IMR-90 (cell line): ENCODE measurements around the gene TBCA. TPM values are rescaled to one million over a fixed set of nuclear protein-coding genes. Genes with fewer than 3 reads are reported as not detected.

Experiments
- ATAC-seq: fragments of 200-7000 bp; cut with Tn5 transposase; 2 replicates; pipeline ENCODE4 v1.9.1; 2020; ENCODE audit warnings: low read depth, mild to moderate bottlenecking, moderate library complexity
- BruUV-seq: library from RNA; stranded (reverse); fragments of 400-500 nt; replicated peaks from 2 replicates; lab custom pipeline; 2021; lab: Mats Ljungman, UMichigan
- CTCF ChIA-PET: fragments of 300-600 bp; formaldehyde crosslinking; extraction: SDS; loops from one replicate; lab custom pipeline; 2021; ENCODE audit warnings: antibody characterized with exemption; lab: Yijun Ruan, JAX
- POLR2A ChIA-PET: fragments of 300-600 bp; sonication (Branson Sonifier 250); formaldehyde crosslinking; loops from one replicate; lab custom pipeline; 2022; ENCODE audit warnings: antibody characterized with exemption; ENCODE audit not compliant: unreplicated experiment; lab: Charles Lee
- DNase-seq: peaks from one replicate; pipeline ENCODE4 v3.0.0; 2013
- H2AFZ ChIP-seq: replicated peaks from 2 replicates; pipeline ENCODE3; 2013; ENCODE audit warnings: low read length, mild to moderate bottlenecking; ENCODE audit not compliant: poor library complexity
- H2AK5ac ChIP-seq: 2 replicates; pipeline ENCODE4 v1.6.1; 2013; ENCODE audit warnings: low read depth, low read length, inconsistent platforms
- H2AK9ac ChIP-seq: replicated peaks from 2 replicates; pipeline ENCODE3; 2013; ENCODE audit warnings: mild to moderate bottlenecking, low read depth, low read length, moderate library complexity; ENCODE audit not compliant: poor library complexity
- H2BK120ac ChIP-seq: 2 replicates; pipeline ENCODE4 v1.6.1; 2013; ENCODE audit warnings: low read depth, low read length, inconsistent platforms
- H2BK15ac ChIP-seq: 3 replicates; pipeline ENCODE4 v1.6.1; 2013; ENCODE audit warnings: low read depth, low read length, inconsistent platforms
- H2BK20ac ChIP-seq: 2 replicates; pipeline ENCODE4 v1.6.1; 2013; ENCODE audit warnings: low read depth, mild to moderate bottlenecking, inconsistent platforms, low read length, moderate library complexity
- H2BK5ac ChIP-seq: 2 replicates; pipeline ENCODE4 v1.6.1; 2013; ENCODE audit warnings: mild to moderate bottlenecking, low read depth, low read length, inconsistent platforms; ENCODE audit not compliant: poor library complexity, severe bottlenecking
- H3K14ac ChIP-seq: replicated peaks from 2 replicates; pipeline ENCODE4 v1.6.1; 2013; ENCODE audit warnings: low read depth, low read length, inconsistent platforms
- H3K18ac ChIP-seq: 2 replicates; pipeline ENCODE4 v1.6.1; 2013; ENCODE audit warnings: low read depth, low read length, control low read depth
- H3K23ac ChIP-seq: 2 replicates; pipeline ENCODE4 v1.6.1; 2013; ENCODE audit warnings: low read depth, low read length, inconsistent platforms
- H3K27ac ChIP-seq: 2 replicates; pipeline ENCODE4 v1.5.1; 2013; ENCODE audit warnings: mild to moderate bottlenecking, control low read depth, low read length; ENCODE audit not compliant: insufficient read depth
- H3K27me3 ChIP-seq: 2 replicates; pipeline ENCODE4 v1.6.1; 2013; ENCODE audit warnings: low read length; ENCODE audit not compliant: control insufficient read depth, insufficient read depth
- H3K36me3 ChIP-seq: 2 replicates; pipeline ENCODE4 v1.6.1; 2013; ENCODE audit warnings: low read length, mixed read lengths; ENCODE audit not compliant: control insufficient read depth, insufficient read depth
- H3K4ac ChIP-seq: 2 replicates; pipeline ENCODE4 v1.6.1; 2013; ENCODE audit warnings: low read depth, low read length, inconsistent platforms
- H3K4me1 ChIP-seq: 2 replicates; pipeline ENCODE4 v1.6.1; 2013; ENCODE audit warnings: low read length, mixed read lengths; ENCODE audit not compliant: control insufficient read depth, insufficient read depth
- H3K4me2 ChIP-seq: 2 replicates; pipeline ENCODE4 v1.6.1; 2013; ENCODE audit warnings: low read depth, mild to moderate bottlenecking, control low read depth, low read length, moderate library complexity
- H3K4me3 ChIP-seq: 2 replicates; pipeline ENCODE4 v1.5.1; 2013; ENCODE audit warnings: low read depth, mild to moderate bottlenecking, control low read depth, low read length, moderate library complexity; ENCODE audit not compliant: insufficient read depth
- H3K56ac ChIP-seq: 2 replicates; pipeline ENCODE4 v1.6.1; 2013; ENCODE audit warnings: low read length, inconsistent platforms; ENCODE audit not compliant: insufficient read depth; ENCODE audit errors: extremely low read depth
- H3K79me1 ChIP-seq, 2 experiments: 2 replicates each; pipeline ENCODE4 v1.6.1; 2013; ENCODE audit warnings: low read length in 2 of 2, inconsistent platforms in 1 of 2, low read depth in 1 of 2
- H3K9ac ChIP-seq: 2 replicates; pipeline ENCODE4 v1.6.1; 2013; ENCODE audit warnings: low read depth, low read length, control low read depth
- H3K9me1 ChIP-seq: 2 replicates; pipeline ENCODE4 v1.6.1; 2013; ENCODE audit warnings: low read length, inconsistent platforms; ENCODE audit not compliant: insufficient read depth
- H3K9me3 ChIP-seq: 2 replicates; pipeline ENCODE4 v1.6.1; 2013; ENCODE audit warnings: low read length; ENCODE audit not compliant: control insufficient read depth, insufficient read depth
- H4K20me1 ChIP-seq: 2 replicates; pipeline ENCODE4 v1.6.1; 2013; ENCODE audit warnings: low read length, inconsistent platforms; ENCODE audit not compliant: insufficient read depth
- H4K5ac ChIP-seq: 2 replicates; pipeline ENCODE4 v1.6.1; 2013; ENCODE audit warnings: mild to moderate bottlenecking, low read depth, low read length, control low read depth
- H4K8ac ChIP-seq, 2 experiments: 2 replicates each; pipeline ENCODE4 v1.6.1; 2013; ENCODE audit warnings: low read depth in 2 of 2, low read length in 2 of 2, control low read depth in 1 of 2, inconsistent platforms in 1 of 2
- H4K91ac ChIP-seq: 2 replicates; pipeline ENCODE4 v1.6.1; 2013; ENCODE audit warnings: low read depth, low read length, inconsistent platforms; ENCODE audit not compliant: insufficient read depth
- BHLHE40 ChIP-seq: fragments of 150-350 bp; IDR thresholded peaks from 2 replicates; pipeline ENCODE4 v1.6.1; 2016; ENCODE audit warnings: mild to moderate bottlenecking, low read depth, low read length
- CEBPB ChIP-seq: IDR thresholded peaks from 2 replicates; pipeline ENCODE4 v1.6.1; 2012; ENCODE audit warnings: low read depth, low read length, improper control_type of control experiment
- CHD1 ChIP-seq: IDR thresholded peaks from 2 replicates; pipeline ENCODE4 v1.6.1; 2012; ENCODE audit warnings: low read depth, low read length, improper control_type of control experiment
- CTCF ChIP-seq: conservative IDR thresholded peaks from 2 replicates; pipeline ENCODE4 v1.5.1; 2012; ENCODE audit warnings: mild to moderate bottlenecking, low read depth, low read length, improper control_type of control experiment
- MAFK ChIP-seq: IDR thresholded peaks from 2 replicates; pipeline ENCODE4 v1.6.1; 2012; ENCODE audit warnings: low read depth, low read length, improper control_type of control experiment
- MAZ ChIP-seq: IDR thresholded peaks from 2 replicates; pipeline ENCODE4 v1.6.1; 2012; ENCODE audit warnings: low read depth, mild to moderate bottlenecking, low read length, improper control_type of control experiment, moderate library complexity, borderline replicate concordance
- MXI1 ChIP-seq: IDR thresholded peaks from 2 replicates; pipeline ENCODE4 v1.6.1; 2012; ENCODE audit warnings: low read depth, mild to moderate bottlenecking, low read length, moderate library complexity, borderline replicate concordance
- POLR2A ChIP-seq: IDR thresholded peaks from 2 replicates; pipeline ENCODE4 v1.6.1; 2012; ENCODE audit warnings: mild to moderate bottlenecking, low read depth, low read length
- RAD21 ChIP-seq: IDR thresholded peaks from 2 replicates; pipeline ENCODE4 v1.6.1; 2012; ENCODE audit warnings: low read length, improper control_type of control experiment
- RFX5 ChIP-seq: IDR thresholded peaks from 2 replicates; pipeline ENCODE4 v1.8.0; 2012; ENCODE audit warnings: low read depth, mild to moderate bottlenecking, low read length, moderate library complexity
- SMC3 ChIP-seq: fragments of 150-350 bp; IDR thresholded peaks from 2 replicates; pipeline ENCODE4 v1.6.1; 2016; ENCODE audit warnings: low read depth, mild to moderate bottlenecking, antibody characterized with exemption, low read length, moderate library complexity
- WGBS, 2 experiments: methylation state at CpG; one replicate each; pipeline versions ENCODE4 v1.1.5 to v1.1.7; 2013; ENCODE audit warnings: missing lambda C conversion rate in 2 of 2; ENCODE audit not compliant: insufficient read length in 1 of 2; ENCODE audit errors: extremely low coverage in 2 of 2; 5-methylcytosine and 5-hydroxymethylcytosine counted together
- dilution Hi-C: fragments of 300-500 bp; cut with HindIII; formaldehyde crosslinking; loops from one replicate; pipeline ENCODE4 v1.14.3; 2018; ENCODE audit warnings: low sequenced_read_pairs; ENCODE audit not compliant: unreplicated experiment
- in situ Hi-C: fragments of 300-500 bp; cut with MboI; formaldehyde crosslinking; loops from 3 replicates; pipeline ENCODE4 v1.14.3; 2019; ENCODE audit warnings: low sequenced_read_pairs, inconsistent platforms, mixed read lengths
- intact Hi-C: fragments of 100-400 bp; cut with micrococcal nuclease; formaldehyde crosslinking; loops from 2 replicates; pipeline ENCODE4 v1.10.0; 2022
- polyA plus RNA-seq, 3 experiments: library from polyadenylated mRNA; depleted of rRNA; stranded (reverse); fragments of >200 nt; gene quantifications; 2 replicates each; pipeline ENCODE4 v1.2.3, GENCODE V29; 2012; ENCODE audit warnings: low replicate concordance in 1 of 3
- total RNA-seq: library from RNA; depleted of rRNA; stranded (reverse); fragments of >200 nt; gene quantifications from 2 replicates; pipeline ENCODE4 v1.2.3, GENCODE V29; 2012
- TF ChIP-seq, protein P1 (sequence below): fragments of 150-350 bp; IDR thresholded peaks from 2 replicates; pipeline ENCODE4 v1.6.1; 2017; ENCODE audit warnings: mild to moderate bottlenecking, antibody characterized with exemption, low read length, low read depth
- TF ChIP-seq, protein P2 (sequence below): fragments of 150-350 bp; IDR thresholded peaks from 2 replicates; pipeline ENCODE4 v1.6.1; 2016; ENCODE audit warnings: low read depth, mild to moderate bottlenecking, low read length, moderate library complexity, borderline replicate concordance

TBCA gene
- total and polyA plus RNA-seq, 2 of the 4 experiments (the other 2 are of a cell fraction), result 6.1 to 137 TPM

DNA sequence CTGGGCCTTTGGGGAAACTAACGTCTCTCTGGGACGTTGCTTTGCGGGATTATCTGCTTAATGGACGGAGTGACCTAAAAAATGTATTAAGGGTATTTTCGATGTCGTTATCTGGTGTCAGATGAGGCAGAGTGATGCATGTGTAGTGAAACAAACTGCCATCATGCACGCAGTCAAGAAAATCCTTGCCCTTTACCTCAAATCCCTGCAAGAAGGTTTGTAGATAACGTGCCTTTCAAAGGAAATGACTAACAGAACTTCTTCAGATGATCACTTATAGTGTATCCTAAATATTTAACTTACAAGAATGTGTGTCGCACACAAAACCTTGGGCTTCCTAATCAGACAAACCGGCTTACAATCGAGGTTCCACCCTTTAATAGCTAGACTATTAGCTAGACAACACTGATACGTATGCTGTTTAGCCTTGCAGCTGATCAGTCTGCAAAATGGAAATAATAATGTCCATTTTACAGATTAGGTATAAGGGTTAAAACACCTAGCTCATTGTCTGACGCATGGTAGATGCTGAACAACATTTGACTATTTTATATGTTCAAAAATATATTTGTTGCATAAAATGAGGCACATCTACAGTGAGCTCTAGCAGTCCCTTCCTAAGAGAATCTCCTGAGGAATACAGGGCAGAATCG lies 541 bp upstream of the TBCA start:
- Histone ChIP-seq H4K5ac (peak overlapping the region; percentile 45; the same call in 1 of the 2 replicates), H3K14ac (peak overlapping the region; percentile 92), H2BK120ac (peak overlapping the region; percentile 83), H3K27me3 (no peaks in the 10 kb centered on the region), H3K56ac (peak overlapping the region; percentile 77), H2AK9ac (no peak overlapping the region), H2AFZ (peak overlapping the region; percentile 90), H3K4ac (peak overlapping the region; percentile 89), H4K91ac (peak overlapping the region; percentile 73), H2BK15ac (peak overlapping the region; percentile 25), H3K36me3 (no peaks in the 10 kb centered on the region), H3K23ac (peak overlapping the region; percentile 57), H3K4me3 (peak overlapping the region; percentile 74), H3K79me1 (peaks cover 7 to 27% of the 10 kb centered on the region in 2 experiments; a peak in 3 of 4 replicates), H3K27ac (peak overlapping the region; percentile 42), H3K9ac (peak overlapping the region; percentile 41), H2AK5ac (no peak overlapping the region), H2BK20ac (peak overlapping the region; percentile 27; the same call in 1 of the 2 replicates), H3K9me1 (0 out of 2 replicates have a peak, but pooled peaks cover 3% of the 10 kb centered on the region), H3K4me1 (peaks cover 6% of the 10 kb centered on the region; the same call in 1 of the 2 replicates), H4K20me1 (peaks cover 27% of the 10 kb centered on the region), H3K18ac (peak overlapping the region; percentile 51), H2BK5ac (peak overlapping the region; percentile 80), H3K9me3 (no peaks in the 10 kb centered on the region), H3K4me2 (peak overlapping the region; percentile 94), H4K8ac (peak overlapping the region; percentile 3 to 78; a peak in 3 of 4 replicates)
- ChIA-PET CTCF (interaction anchor here (0.5 kb wide), 1 partner anchor 114 kb away, joined by 5 read pairs; no protein-coding TSS in a partner anchor), POLR2A (no interaction called here)
- DNase-seq, result peak; percentile 67
- dilution Hi-C loops, result no loop called here
- in situ Hi-C loops, result no loop called here
- TF ChIP-seq CTCF (no peak), CHD1 (no peak), CEBPB (no peak), POLR2A (no peak), MAZ (no peak), RAD21 (no peak), MAFK (no peak), RFX5 (no peak), BHLHE40 (no peak), SMC3 (no peak), MXI1 (no peak)
- TF ChIP-seq, protein P1, sequence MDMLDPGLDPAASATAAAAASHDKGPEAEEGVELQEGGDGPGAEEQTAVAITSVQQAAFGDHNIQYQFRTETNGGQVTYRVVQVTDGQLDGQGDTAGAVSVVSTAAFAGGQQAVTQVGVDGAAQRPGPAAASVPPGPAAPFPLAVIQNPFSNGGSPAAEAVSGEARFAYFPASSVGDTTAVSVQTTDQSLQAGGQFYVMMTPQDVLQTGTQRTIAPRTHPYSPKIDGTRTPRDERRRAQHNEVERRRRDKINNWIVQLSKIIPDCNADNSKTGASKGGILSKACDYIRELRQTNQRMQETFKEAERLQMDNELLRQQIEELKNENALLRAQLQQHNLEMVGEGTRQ, result no peak
- TF ChIP-seq, protein P2, sequence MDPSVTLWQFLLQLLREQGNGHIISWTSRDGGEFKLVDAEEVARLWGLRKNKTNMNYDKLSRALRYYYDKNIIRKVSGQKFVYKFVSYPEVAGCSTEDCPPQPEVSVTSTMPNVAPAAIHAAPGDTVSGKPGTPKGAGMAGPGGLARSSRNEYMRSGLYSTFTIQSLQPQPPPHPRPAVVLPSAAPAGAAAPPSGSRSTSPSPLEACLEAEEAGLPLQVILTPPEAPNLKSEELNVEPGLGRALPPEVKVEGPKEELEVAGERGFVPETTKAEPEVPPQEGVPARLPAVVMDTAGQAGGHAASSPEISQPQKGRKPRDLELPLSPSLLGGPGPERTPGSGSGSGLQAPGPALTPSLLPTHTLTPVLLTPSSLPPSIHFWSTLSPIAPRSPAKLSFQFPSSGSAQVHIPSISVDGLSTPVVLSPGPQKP, result no peak
- BruUV-seq, result no TSS peak
- ATAC-seq, result no peak; the same call in 1 of the 2 replicates
- intact Hi-C loops, result loop anchor here (5.0 to 10.0 kb wide), 2 partner anchors 231 to 1458 kb away; partner anchors contain the start of gene JMY
- WGBS, 2 experiments, result no CpG with 5 or more reads among the region's 14 CpGs
